ENCODE data around the gene SLC35B1.
A peak's percentile ranks its signal among the peaks of the same experiment; 100 is the strongest.
"Not testable (repeated sequence)": the region's sequence is repeated elsewhere in the genome, so short reads cannot be mapped to it uniquely, and the experiment has no call there.

The SLC35B1 gene

GRCh38 chr17:49699966-49700575 is 7.7 kb downstream of the SLC35B1 start:
- no peak for DNase-seq

GRCh38 chr17:49698005-49698404 is 9.8 kb downstream of the SLC35B1 start:
- DNase-seq, result no peak

- peak; percentile 71 for DNase-seq
Measured at GRCh38 chr17:49696233-49696761, 11.5 kb downstream of the SLC35B1 start.

DNA sequence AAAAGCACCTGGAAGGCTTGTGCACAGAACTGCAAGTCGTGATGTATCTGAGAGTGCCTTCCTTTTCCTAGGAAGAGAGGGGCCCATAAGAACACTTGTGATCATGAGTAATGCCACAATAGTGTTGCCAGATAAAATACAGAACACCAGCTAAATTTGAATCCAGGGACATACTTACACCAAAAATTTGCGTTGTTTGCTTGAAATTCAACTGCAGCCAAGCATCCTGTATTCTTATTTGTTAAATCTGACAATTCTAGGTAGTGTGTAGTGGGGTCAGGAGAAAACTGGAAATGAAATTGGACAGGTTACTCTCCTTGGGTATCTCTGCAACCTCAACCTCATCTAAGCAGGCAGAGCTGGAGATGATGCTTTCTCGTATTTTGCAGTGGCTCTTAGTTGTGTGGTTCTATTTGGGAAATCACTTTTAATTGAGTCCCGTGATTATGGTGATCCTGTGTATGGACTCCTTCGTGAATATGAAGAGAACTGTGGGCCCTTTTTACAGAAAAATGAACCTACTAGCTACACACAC is 12.0 kb downstream of the SLC35B1 start:
- DNase-seq, result no peak

DNA sequence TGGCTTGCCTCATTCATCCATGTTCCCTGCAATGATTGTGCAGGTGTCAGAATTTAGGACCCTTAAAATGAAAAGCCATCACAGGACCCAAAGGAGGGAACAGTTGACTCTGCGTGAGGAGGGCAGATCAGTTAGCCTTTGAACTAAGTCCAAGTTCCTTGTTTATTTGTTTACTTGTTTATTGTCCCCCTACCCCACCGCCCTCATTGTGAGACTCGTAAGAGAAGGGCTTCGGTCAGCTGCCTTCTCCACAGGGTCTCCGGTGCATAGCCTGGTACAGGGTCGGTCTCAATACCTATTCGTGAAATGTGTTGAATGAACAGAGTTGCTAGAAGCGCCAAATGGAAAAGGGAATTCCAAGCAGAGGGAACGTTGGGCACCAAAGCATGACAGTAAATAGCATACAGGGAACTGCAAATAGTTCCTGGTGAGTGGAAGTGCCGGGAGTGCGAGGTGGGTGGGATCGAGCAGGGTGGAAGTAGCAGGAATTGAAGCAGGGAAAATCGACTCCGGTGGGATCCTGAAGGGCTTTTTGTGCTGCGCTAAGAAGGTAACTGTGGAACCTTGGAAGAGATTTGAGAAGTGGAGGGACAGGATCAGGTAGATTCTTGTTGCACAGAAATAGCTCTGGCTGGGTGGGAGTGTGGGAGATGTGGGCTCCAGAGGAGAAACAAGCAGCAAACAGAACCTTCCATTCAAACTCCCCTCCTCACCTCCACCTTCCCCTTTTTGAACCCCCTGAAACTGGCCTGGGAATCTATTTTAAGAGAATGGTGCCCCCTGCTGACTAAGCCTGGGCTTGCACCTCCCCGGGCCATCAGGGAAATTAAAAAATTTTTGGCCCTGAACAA is 12.7 kb downstream of the SLC35B1 start:
- DNase-seq, result peak; percentile 80

DNA sequence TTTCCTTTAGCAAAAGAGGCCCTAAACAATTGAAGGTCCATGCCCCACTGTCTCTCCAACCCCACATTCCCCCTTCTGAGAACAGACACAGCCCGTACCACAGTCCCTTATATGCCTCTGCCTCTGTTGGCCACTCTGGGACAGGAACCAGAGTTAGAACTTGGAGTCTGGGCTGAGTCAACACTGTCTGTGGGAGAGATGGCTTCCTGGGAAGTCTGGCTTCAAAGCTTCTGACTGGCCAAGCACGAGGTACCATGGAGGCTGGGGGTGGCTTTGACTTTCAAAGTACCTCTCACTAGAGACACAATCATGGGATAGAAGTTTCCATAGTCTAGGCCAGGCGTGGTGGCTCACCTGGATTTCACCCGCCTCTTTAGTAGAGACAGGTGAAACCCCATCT is 15.0 kb downstream of the SLC35B1 start:
- no peak for DNase-seq

- DNase-seq, result no peak
Measured at GRCh38 chr17:49691677-49692191, 16.0 kb downstream of the SLC35B1 start.

- DNase-seq, result no peak
Measured at GRCh38 chr17:49691086-49691676, 16.6 kb downstream of the SLC35B1 start.

- no peak for DNase-seq
Measured at GRCh38 chr17:49690256-49690655, 17.5 kb downstream of the SLC35B1 start.

- no peak for DNase-seq
Measured at GRCh38 chr17:49688848-49689247, 18.9 kb downstream of the SLC35B1 start.

GRCh38 chr17:49687878-49688491 is 19.8 kb downstream of the SLC35B1 start:
- DNase-seq, result peak; percentile 34

- no peak for DNase-seq
Measured at GRCh38 chr17:49681106-49681979, 26.4 kb downstream of the SLC35B1 start.

- DNase-seq, result no peak
Measured at GRCh38 chr17:49680314-49680713, 27.4 kb downstream of the SLC35B1 start.

- peak; percentile 100 for DNase-seq
Measured at GRCh38 chr17:49677933-49678847, 29.6 kb downstream of the SLC35B1 start, which contains the start of gene SPOP. Gene SPOP, minus strand, starts transcription at chr17:49678097. Its CDS starts 55,287 bp downstream, at chr17:49622810.

DNA sequence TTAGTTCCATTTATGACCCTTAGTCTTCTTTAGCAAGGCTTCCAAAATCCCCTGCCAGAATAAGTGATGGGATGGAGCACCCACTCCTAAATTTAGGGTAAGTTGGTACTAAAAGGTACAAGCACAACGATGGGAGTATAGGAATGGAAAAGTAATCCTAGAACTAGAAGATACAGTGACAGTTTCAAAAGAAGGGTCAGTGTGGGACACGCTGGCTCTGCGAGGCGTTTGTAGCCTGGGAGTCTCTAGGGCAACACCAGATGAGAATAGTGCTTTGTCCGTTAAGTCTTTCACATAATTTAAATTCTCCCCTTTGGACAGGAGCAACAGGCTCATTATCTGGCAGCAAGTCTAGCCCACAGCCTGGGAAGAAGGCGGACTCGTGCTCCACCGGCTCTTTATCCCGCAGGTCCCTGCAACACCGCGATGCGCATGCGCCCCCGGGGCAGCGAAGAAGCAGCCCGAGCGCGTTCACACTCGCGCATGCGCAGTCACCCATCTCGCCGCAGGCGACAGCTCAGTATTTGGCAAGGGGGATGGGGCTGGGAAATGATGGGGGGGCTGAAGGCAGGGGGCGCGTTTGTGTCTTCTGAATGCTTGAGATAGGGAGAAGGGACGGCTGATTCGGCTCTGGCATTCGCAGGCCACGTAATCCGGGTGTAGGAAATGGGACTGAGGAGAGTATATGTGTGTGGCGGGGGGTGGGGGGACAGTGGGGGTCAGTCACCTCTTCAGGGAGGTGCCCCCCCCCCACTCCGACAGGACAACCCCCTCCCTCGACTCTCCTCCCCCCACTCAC is 30.4 kb downstream of the SLC35B1 start:
- peak; percentile 98 for DNase-seq

DNA sequence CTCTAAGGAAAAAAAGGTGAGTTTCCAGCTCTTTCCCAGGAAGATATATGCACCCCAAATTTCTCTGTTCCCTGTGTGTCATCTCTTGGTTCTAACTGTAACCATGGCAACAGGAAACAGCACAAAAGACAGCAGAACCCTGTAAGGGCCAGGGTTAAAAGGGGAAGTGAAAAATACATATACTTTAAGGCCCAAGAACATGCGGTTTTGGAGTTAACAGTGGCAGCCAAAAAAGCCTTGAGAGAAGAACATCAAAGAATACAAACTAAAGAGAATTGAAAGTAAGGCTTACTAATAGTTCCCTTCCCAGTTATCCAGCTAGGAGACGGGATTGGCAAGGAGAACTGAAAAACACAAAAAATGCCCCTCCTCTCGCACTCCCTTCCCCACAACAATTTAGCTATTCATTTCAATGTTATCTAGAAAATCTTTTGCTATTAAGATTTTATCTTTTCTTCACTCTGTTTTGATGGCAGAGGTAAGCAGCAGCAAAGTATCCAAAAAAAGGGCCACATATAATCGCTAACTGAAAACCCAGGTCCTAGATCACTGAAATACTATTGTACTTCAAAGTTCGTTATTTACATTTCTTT is 31.4 kb downstream of the SLC35B1 start:
- DNase-seq, result peak; percentile 97

DNA sequence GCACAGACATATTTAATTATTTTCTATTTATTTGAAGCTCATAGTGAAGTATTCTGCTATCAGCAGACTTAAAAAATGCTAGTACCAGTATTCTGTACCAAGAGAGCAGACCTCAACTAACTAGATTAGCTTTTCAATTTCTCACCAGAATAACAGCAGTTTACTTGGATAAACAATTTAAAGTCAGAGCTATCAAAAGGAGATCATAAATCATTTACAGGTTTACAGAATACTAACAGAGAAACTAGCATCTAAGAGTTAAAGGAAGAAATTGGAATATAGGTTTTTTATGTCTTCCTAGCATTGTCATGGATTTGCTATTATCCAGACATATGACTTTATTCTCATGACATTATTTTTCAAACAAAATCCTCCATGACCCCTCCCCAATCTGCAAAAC is 33.3 kb downstream of the SLC35B1 start:
- no peak for DNase-seq

DNA sequence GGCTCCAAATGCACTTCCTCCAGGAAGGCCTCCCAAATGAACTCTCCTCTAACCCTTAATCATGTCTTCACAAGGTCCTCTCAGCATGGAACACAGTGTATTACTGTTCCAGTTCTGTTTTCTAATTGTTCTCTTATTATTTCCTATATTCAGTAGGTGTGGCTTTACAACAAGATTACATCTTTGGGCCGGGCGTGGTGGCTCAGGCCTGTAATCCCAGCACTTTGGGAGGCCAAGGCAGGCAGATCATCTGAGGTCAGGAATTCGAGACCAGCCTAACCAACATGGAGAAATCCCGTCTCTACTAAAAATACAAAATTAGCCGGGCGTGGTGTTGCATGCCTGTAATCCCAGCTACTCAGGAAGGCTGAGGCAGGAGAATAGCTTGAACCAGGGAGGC is 34.1 kb downstream of the SLC35B1 start:
- DNase-seq, result not testable (repeated sequence)

GRCh38 chr17:49670641-49671040 is 37.1 kb downstream of the SLC35B1 start:
- DNase-seq, result no peak
